Activated T-cell treated with anti-CD3 and anti-CD28 coated beads, Interleukin-2, amount 50 U/mL, for 4 hours (primary cell): ENCODE results near the gene EDEM1. TPM values are rescaled to one million over a fixed set of nuclear protein-coding genes. Genes with fewer than 3 reads are reported as not detected.
A peak's percentile ranks its signal among the peaks of the same experiment; 100 is the strongest.

Experiments
- ATAC-seq, 2 donors: fragments of 200-7000 bp; cut with Tn5 transposase; one replicate each; pipeline ENCODE4 v1.10.0; 2021
- DNase-seq: peaks from one replicate; pipeline ENCODE4 v3.0.0-alpha.2; 2020
- H3K27me3 Mint-ChIP-seq: one replicate; pipeline ENCODE4 v1.8.0; 2021; ENCODE audit warnings: low read depth, mixed read lengths
- H3K36me3 Mint-ChIP-seq: one replicate; pipeline ENCODE4 v1.8.0; 2022; ENCODE audit warnings: mixed read lengths; ENCODE audit not compliant: insufficient read depth
- H3K4me1 Mint-ChIP-seq: one replicate; pipeline ENCODE4 v1.8.0; 2021; ENCODE audit warnings: low read depth, mixed read lengths
- H3K4me3 Mint-ChIP-seq: one replicate; pipeline ENCODE4 v1.8.0; 2021; ENCODE audit warnings: mild to moderate bottlenecking, moderate library complexity, mixed read lengths
- H3K9me3 Mint-ChIP-seq: one replicate; pipeline ENCODE4 v1.8.0; 2021; ENCODE audit warnings: mixed read lengths
- total RNA-seq, 3 donors: library from RNA; stranded (reverse); gene quantifications; one replicate each; pipeline ENCODE4 v1.2.1, GENCODE V29; 2021

Gene EDEM1
- total RNA-seq, 3 donors from 2014 or later, result 94.0 to 138 (median 97.2) TPM

- peaks cover 12% of the 10 kb centered on the region for H3K36me3 Mint-ChIP-seq
- DNase-seq (no peak), ATAC-seq (no peak)
- H3K27me3 Mint-ChIP-seq, result no peaks in the 10 kb centered on the region
- H3K4me3 Mint-ChIP-seq, result peak overlapping the region; percentile 93
- peaks cover 29% of the 10 kb centered on the region for H3K4me1 Mint-ChIP-seq
- H3K9me3 Mint-ChIP-seq, result no peaks in the 10 kb centered on the region
These were observed 700 bp upstream of the EDEM1 start for GRCh38 chr3:5186858-5187155.

DNA sequence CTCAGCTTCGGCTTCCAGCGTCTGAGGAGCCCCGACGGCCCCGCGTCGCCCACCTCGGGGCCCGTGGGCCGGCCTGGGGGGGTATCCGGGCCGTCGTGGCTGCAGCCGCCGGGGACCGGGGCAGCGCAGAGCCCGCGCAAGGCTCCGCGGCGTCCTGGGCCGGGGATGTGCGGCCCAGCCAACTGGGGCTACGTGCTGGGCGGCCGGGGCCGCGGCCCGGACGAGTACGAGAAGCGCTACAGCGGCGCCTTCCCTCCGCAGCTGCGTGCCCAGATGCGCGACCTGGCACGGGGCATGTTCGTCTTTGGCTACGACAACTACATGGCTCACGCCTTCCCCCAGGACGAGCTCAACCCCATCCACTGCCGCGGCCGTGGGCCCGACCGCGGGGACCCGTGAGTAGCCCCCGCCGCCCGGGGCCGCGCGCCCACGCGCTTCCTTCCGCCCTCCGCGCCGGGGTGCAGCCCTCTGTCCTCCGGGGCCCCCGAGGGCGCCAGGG is 462 bp downstream of the EDEM1 start:
- ATAC-seq (peak; percentile 32 to 35), DNase-seq (peak; percentile 43)
- Mint-ChIP-seq H3K36me3 (peaks cover 20% of the 10 kb centered on the region), H3K9me3 (no peaks in the 10 kb centered on the region), H3K4me3 (peak overlapping the region; percentile 97), H3K27me3 (no peaks in the 10 kb centered on the region), H3K4me1 (peaks cover 37% of the 10 kb centered on the region)

- peaks cover 41% of the 10 kb centered on the region for H3K4me1 Mint-ChIP-seq
- ATAC-seq (peak; percentile 27 to 29), DNase-seq (peak; percentile 45)
- H3K36me3 Mint-ChIP-seq, result peaks cover 23% of the 10 kb centered on the region
- H3K4me3 Mint-ChIP-seq, result peak overlapping the region; percentile 97
- H3K9me3 Mint-ChIP-seq, result no peaks in the 10 kb centered on the region
- no peaks in the 10 kb centered on the region for H3K27me3 Mint-ChIP-seq
These were observed 1.1 kb downstream of the EDEM1 start for GRCh38 chr3:5188419-5189221.

GRCh38 chr3:5190147-5190791 is 2.8 kb downstream of the EDEM1 start:
- no peak for DNase-seq
- no peak for ATAC-seq
- H3K36me3 Mint-ChIP-seq, result peaks cover 37% of the 10 kb centered on the region
- peaks cover 5% of the 10 kb centered on the region for H3K9me3 Mint-ChIP-seq
- peak overlapping the region; percentile 97 for H3K4me3 Mint-ChIP-seq
- no peaks in the 10 kb centered on the region for H3K27me3 Mint-ChIP-seq
- H3K4me1 Mint-ChIP-seq, result peaks cover 57% of the 10 kb centered on the region

GRCh38 chr3:5191555-5192304 is 4.2 kb downstream of the EDEM1 start:
- Mint-ChIP-seq H3K36me3 (peaks cover 40% of the 10 kb centered on the region), H3K4me1 (peaks cover 63% of the 10 kb centered on the region), H3K27me3 (no peaks in the 10 kb centered on the region), H3K9me3 (peaks cover 5% of the 10 kb centered on the region), H3K4me3 (peak overlapping the region; percentile 71)
- no peak for ATAC-seq
- DNase-seq, result no peak

- Mint-ChIP-seq H3K4me3 (peak overlapping the region; percentile 71), H3K27me3 (no peaks in the 10 kb centered on the region), H3K4me1 (peaks cover 69% of the 10 kb centered on the region), H3K36me3 (peaks cover 49% of the 10 kb centered on the region), H3K9me3 (peaks cover 13% of the 10 kb centered on the region)
- peak; percentile 22 for DNase-seq
- peak in 1 of 2 donors; percentile 14 for ATAC-seq
These were observed 5.3 kb downstream of the EDEM1 start for GRCh38 chr3:5192571-5193365.

GRCh38 chr3:5194341-5194740 is 6.8 kb downstream of the EDEM1 start:
- ATAC-seq (peak in 1 of 2 donors; percentile 11), DNase-seq (no peak)
- H3K27me3 Mint-ChIP-seq, result no peaks in the 10 kb centered on the region
- H3K9me3 Mint-ChIP-seq, result peaks cover 13% of the 10 kb centered on the region
- H3K4me1 Mint-ChIP-seq, result peaks cover 83% of the 10 kb centered on the region
- H3K36me3 Mint-ChIP-seq, result peaks cover 54% of the 10 kb centered on the region
- H3K4me3 Mint-ChIP-seq, result peak overlapping the region; percentile 68

- peak overlapping the region; percentile 68 for H3K4me3 Mint-ChIP-seq
- peaks cover 13% of the 10 kb centered on the region for H3K9me3 Mint-ChIP-seq
- H3K4me1 Mint-ChIP-seq, result peaks cover 89% of the 10 kb centered on the region
- ATAC-seq (peak; percentile 40 to 52), DNase-seq (peak; percentile 29)
- H3K27me3 Mint-ChIP-seq, result no peaks in the 10 kb centered on the region
- peaks cover 57% of the 10 kb centered on the region for H3K36me3 Mint-ChIP-seq
These were observed 7.4 kb downstream of the EDEM1 start for GRCh38 chr3:5194801-5195509.

- Mint-ChIP-seq H3K4me1 (peaks cover 88% of the 10 kb centered on the region), H3K36me3 (peaks cover 58% of the 10 kb centered on the region), H3K4me3 (peak overlapping the region; percentile 68), H3K27me3 (no peaks in the 10 kb centered on the region), H3K9me3 (peaks cover 13% of the 10 kb centered on the region)
- no peak for DNase-seq
- no peak for ATAC-seq
These were observed 8.1 kb downstream of the EDEM1 start for GRCh38 chr3:5195605-5196004.

DNA sequence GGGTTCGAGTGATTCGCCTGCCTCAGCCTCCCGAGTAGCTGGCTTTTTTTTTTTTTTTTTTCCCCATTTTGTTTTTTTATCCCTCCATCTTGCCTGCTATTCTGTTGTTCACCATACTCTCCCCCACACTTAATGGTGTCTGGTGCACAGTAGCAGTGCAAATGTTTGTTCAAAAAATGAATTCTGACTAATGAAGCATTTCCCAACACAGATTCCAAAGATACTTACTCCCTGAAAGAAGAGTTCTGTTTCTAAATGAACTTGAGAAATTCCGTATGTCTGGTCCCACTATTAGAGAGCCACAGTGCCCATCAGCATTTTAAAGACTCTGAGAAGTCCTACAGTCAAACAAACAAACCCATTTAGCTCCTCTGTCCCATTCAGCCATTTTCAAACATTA is 9.5 kb downstream of the EDEM1 start:
- DNase-seq (no peak), ATAC-seq (no peak)
- Mint-ChIP-seq H3K27me3 (no peaks in the 10 kb centered on the region), H3K36me3 (peaks cover 59% of the 10 kb centered on the region), H3K4me1 (peaks cover 87% of the 10 kb centered on the region), H3K4me3 (peak overlapping the region; percentile 61), H3K9me3 (peaks cover 13% of the 10 kb centered on the region)

DNA sequence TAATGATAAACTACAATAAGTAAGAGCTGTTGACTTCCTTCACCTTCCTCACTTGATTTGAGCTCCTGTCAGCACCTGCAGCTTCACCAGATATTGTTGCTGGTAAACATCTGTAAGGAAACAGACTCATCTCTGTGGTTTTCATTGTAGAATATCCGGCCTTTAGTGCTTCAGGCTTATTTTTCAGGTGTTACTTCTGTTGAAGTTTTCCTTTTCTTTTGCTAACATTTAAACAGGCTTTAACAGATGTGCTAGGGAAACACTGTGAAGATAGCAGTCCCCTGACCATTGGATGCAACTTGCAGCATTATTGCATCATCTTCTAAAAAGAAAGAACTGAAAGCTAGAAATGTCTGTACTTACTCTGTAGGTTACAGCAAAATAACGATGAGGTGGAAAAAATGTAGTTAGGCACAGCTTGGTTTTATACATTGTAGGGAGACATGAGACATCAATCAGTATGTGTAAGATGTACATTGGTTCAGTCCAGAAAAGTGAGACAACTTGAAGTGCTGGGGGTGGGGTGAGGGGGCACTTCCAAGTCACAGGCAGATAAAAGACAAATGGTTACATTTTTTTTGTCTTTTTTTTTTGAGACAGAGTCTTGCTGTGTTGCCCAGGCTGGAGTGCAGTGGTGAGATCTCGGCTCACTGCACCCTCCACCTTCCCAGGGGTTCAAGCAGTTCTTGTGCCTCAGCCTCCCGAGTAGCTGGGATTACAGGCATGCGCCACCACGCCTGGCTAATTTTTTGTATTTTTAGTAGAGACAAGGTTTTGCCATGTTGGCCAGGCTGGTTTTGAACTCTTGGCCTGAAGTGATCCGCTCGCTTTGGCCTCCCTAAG is 10.2 kb downstream of the EDEM1 start:
- H3K4me1 Mint-ChIP-seq, result peaks cover 80% of the 10 kb centered on the region
- peak; percentile 66 to 77 for ATAC-seq

DNA sequence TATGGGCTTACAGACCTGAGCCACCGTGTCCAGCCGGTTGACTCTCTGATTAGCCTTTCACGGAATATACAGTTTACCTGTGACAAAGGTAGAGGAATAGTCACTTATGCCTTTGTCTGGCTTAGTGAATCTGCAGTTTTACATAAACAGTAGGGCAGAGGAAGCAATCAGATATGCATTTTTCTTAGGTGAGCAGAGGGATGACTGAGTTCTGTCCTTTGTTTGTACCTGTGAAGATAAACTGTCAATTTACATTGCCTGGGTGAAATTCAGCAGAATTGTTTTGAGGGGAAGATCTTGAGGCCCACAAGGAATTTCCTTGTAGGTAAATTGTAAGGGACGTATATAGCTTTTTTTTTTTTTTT is 10.8 kb downstream of the EDEM1 start:
- ATAC-seq, result no peak
- no peak for DNase-seq
- peaks cover 13% of the 10 kb centered on the region for H3K9me3 Mint-ChIP-seq
- no peak overlapping the region for H3K4me3 Mint-ChIP-seq
- H3K27me3 Mint-ChIP-seq, result no peaks in the 10 kb centered on the region
- H3K36me3 Mint-ChIP-seq, result peaks cover 58% of the 10 kb centered on the region
- peaks cover 74% of the 10 kb centered on the region for H3K4me1 Mint-ChIP-seq

More for the DNA sequence above, 10.2 kb downstream of the EDEM1 start:
- Mint-ChIP-seq H3K4me3 (peak overlapping the region; percentile 61), H3K27me3 (no peaks in the 10 kb centered on the region), H3K36me3 (peaks cover 57% of the 10 kb centered on the region), H3K9me3 (peaks cover 13% of the 10 kb centered on the region)
- DNase-seq, result peak; percentile 17
